ENCODE data around the gene CORO6. TPM values are rescaled to one million over a fixed set of nuclear protein-coding genes. Genes with fewer than 3 reads are reported as not detected.

The CORO6 gene
- polyA plus RNA-seq, 1 donor (not counting 4 experiments of a cell fraction or from before 2014, with no cell fraction given), result 20.5 TPM

GRCh38 chr17:29620271-29620670, 2.4 kb downstream of the CORO6 start:
- Histone ChIP-seq H3K27me3 (ENCODE audit: control insufficient read depth, extremely low read depth, insufficient read depth, low read length) (no peaks in the 10 kb centered on the region), H3K9me1 (ENCODE audit: control insufficient read depth, extremely low read depth, insufficient read depth, low read length) (no peaks in the 10 kb centered on the region), H3K36me3 (ENCODE audit: control insufficient read depth in 2 of 2, extremely low read depth in 1 of 2, insufficient read depth in 2 of 2, low read length in 2 of 2) (peaks cover 0 to 5% of the 10 kb centered on the region in 2 experiments), H3K4me1 (ENCODE audit: control insufficient read depth, extremely low read depth, insufficient read depth, low read length) (peaks cover 77% of the 10 kb centered on the region), H3K4me3 (ENCODE audit: control insufficient read depth in 2 of 3, extremely low read depth in 1 of 3, insufficient read depth in 2 of 3, low read depth in 1 of 3, low read length in 3 of 3) (no peak overlapping the region), H3K9ac (ENCODE audit: control insufficient read depth, extremely low read depth, insufficient read depth, low read length) (no peak overlapping the region), H3K9me3 (ENCODE audit: control insufficient read depth, low read depth, low read length) (no peaks in the 10 kb centered on the region), H2AFZ (ENCODE audit: control insufficient read depth, low read length) (no peak overlapping the region), H3K27ac (ENCODE audit: control insufficient read depth, insufficient read depth, low read length) (peak overlapping the region; percentile 51), H3K4me2 (ENCODE audit: control insufficient read depth, extremely low read depth, insufficient read depth, low read depth, low read length) (peak overlapping the region; percentile 54), H3K79me2 (ENCODE audit: control insufficient read depth, insufficient read depth, low read length) (peaks cover 23% of the 10 kb centered on the region), H4K20me1 (ENCODE audit: control insufficient read depth, extremely low read depth, insufficient read depth, low read length) (no peaks in the 10 kb centered on the region)
- TF ChIP-seq, protein P1, sequence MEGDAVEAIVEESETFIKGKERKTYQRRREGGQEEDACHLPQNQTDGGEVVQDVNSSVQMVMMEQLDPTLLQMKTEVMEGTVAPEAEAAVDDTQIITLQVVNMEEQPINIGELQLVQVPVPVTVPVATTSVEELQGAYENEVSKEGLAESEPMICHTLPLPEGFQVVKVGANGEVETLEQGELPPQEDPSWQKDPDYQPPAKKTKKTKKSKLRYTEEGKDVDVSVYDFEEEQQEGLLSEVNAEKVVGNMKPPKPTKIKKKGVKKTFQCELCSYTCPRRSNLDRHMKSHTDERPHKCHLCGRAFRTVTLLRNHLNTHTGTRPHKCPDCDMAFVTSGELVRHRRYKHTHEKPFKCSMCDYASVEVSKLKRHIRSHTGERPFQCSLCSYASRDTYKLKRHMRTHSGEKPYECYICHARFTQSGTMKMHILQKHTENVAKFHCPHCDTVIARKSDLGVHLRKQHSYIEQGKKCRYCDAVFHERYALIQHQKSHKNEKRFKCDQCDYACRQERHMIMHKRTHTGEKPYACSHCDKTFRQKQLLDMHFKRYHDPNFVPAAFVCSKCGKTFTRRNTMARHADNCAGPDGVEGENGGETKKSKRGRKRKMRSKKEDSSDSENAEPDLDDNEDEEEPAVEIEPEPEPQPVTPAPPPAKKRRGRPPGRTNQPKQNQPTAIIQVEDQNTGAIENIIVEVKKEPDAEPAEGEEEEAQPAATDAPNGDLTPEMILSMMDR (optimal IDR thresholded peaks at IDR 0.05 in 1 of 3, IDR thresholded peaks at IDR 0.05 in 1 of 3, conservative IDR thresholded peaks at IDR 0.05 in 1 of 3; ENCODE audit: extremely low read depth in 1 of 3, insufficient read depth in 2 of 3, low read length in 3 of 3), result no peak
- no peak for TF ChIP-seq EZH2 (IDR thresholded peaks at IDR 0.05; ENCODE audit: low read length)
- FAIRE-seq, result peak; percentile 73
- no peak for DNase-seq (ENCODE audit: low read depth, low spot score)
- dilution Hi-C loops (cut with MboI; ENCODE audit: extremely low pct_ligation_motif_present, low sequenced_read_pairs), result loop anchor here (10.0 kb wide), 1 partner anchor 295 kb away; no protein-coding TSS in a partner anchor

GRCh38 chr17:29619251-29619650, 3.5 kb downstream of the CORO6 start:
- Histone ChIP-seq H2AFZ (ENCODE audit: control insufficient read depth, low read length) (no peak overlapping the region), H3K4me1 (ENCODE audit: control insufficient read depth, extremely low read depth, insufficient read depth, low read length) (peaks cover 76% of the 10 kb centered on the region), H3K36me3 (ENCODE audit: control insufficient read depth in 2 of 2, extremely low read depth in 1 of 2, insufficient read depth in 2 of 2, low read length in 2 of 2) (peaks cover 0 to 5% of the 10 kb centered on the region in 2 experiments), H3K79me2 (ENCODE audit: control insufficient read depth, insufficient read depth, low read length) (peaks cover 23% of the 10 kb centered on the region), H3K9ac (ENCODE audit: control insufficient read depth, extremely low read depth, insufficient read depth, low read length) (no peak overlapping the region), H3K27ac (ENCODE audit: control insufficient read depth, insufficient read depth, low read length) (no peak overlapping the region), H3K9me1 (ENCODE audit: control insufficient read depth, extremely low read depth, insufficient read depth, low read length) (no peaks in the 10 kb centered on the region), H3K27me3 (ENCODE audit: control insufficient read depth, extremely low read depth, insufficient read depth, low read length) (no peaks in the 10 kb centered on the region), H3K4me3 (ENCODE audit: control insufficient read depth in 2 of 3, extremely low read depth in 1 of 3, insufficient read depth in 2 of 3, low read depth in 1 of 3, low read length in 3 of 3) (no peak overlapping the region), H3K9me3 (ENCODE audit: control insufficient read depth, low read depth, low read length) (no peaks in the 10 kb centered on the region), H4K20me1 (ENCODE audit: control insufficient read depth, extremely low read depth, insufficient read depth, low read length) (no peaks in the 10 kb centered on the region), H3K4me2 (ENCODE audit: control insufficient read depth, extremely low read depth, insufficient read depth, low read depth, low read length) (no peak overlapping the region)
- no peak for TF ChIP-seq EZH2 (IDR thresholded peaks at IDR 0.05; ENCODE audit: low read length)
- TF ChIP-seq, protein P1 (optimal IDR thresholded peaks at IDR 0.05 in 1 of 3, IDR thresholded peaks at IDR 0.05 in 1 of 3, conservative IDR thresholded peaks at IDR 0.05 in 1 of 3; ENCODE audit: extremely low read depth in 1 of 3, insufficient read depth in 2 of 3, low read length in 3 of 3), result peak; percentile 41 to 60 (median 48)
- dilution Hi-C loops (cut with MboI; ENCODE audit: extremely low pct_ligation_motif_present, low sequenced_read_pairs), result no loop called here
- DNase-seq (ENCODE audit: low read depth, low spot score) (no peak), FAIRE-seq (no peak)

Data from keratinocyte (primary cell).